Activated naive CD8-positive, alpha-beta T cell treated with anti-CD3 and anti-CD28 coated beads, Interleukin-2, amount 50 U/mL, for 24 hours (primary cell): ENCODE data around the gene TOMM22.

Experiments used
- ATAC-seq: fragments of 150-1000 bp; cut with Tn5 transposase; one replicate; pipeline ENCODE4 v1.10.0; 2021
- DNase-seq: peaks from one replicate; pipeline ENCODE4 v3.0.0; 2021
- H3K27ac Mint-ChIP-seq: one replicate; pipeline ENCODE4 v1.8.0; 2021; ENCODE audit warnings: mild to moderate bottlenecking, mixed read lengths
- H3K27me3 Mint-ChIP-seq: one replicate; pipeline ENCODE4 v1.8.0; 2021; ENCODE audit warnings: mixed read lengths
- H3K36me3 Mint-ChIP-seq: one replicate; pipeline ENCODE4 v1.8.0; 2021; ENCODE audit warnings: low read depth, mixed read lengths
- H3K4me1 Mint-ChIP-seq: one replicate; pipeline ENCODE4 v1.8.0; 2021; ENCODE audit warnings: mixed read lengths
- H3K4me3 Mint-ChIP-seq: one replicate; pipeline ENCODE4 v1.8.0; 2021; ENCODE audit warnings: mild to moderate bottlenecking, moderate library complexity, mixed read lengths
- H3K9me3 Mint-ChIP-seq: one replicate; pipeline ENCODE4 v1.8.0; 2021; ENCODE audit warnings: mixed read lengths

TOMM22 gene

GRCh38 chr22:38731703-38732161 lies 50.0 kb downstream of the TOMM22 start:
- Mint-ChIP-seq H3K27me3 (no peaks in the 10 kb centered on the region), H3K4me3 (no peak overlapping the region), H3K9me3 (no peaks in the 10 kb centered on the region), H3K36me3 (peaks cover 28% of the 10 kb centered on the region), H3K27ac (no peak overlapping the region), H3K4me1 (peaks cover 16% of the 10 kb centered on the region)
- no peak for DNase-seq
- ATAC-seq, result no peak

- Mint-ChIP-seq H3K4me1 (peaks cover 19% of the 10 kb centered on the region), H3K27me3 (no peaks in the 10 kb centered on the region), H3K27ac (peak overlapping the region; percentile 11), H3K36me3 (peaks cover 27% of the 10 kb centered on the region), H3K4me3 (no peak overlapping the region), H3K9me3 (no peaks in the 10 kb centered on the region)
- no peak for ATAC-seq
- DNase-seq, result no peak
Observed at GRCh38 chr22:38732251-38732815, 50.6 kb downstream of the TOMM22 start.

- peak overlapping the region; percentile 71 for H3K27ac Mint-ChIP-seq
- DNase-seq (peak; percentile 65), ATAC-seq (peak; percentile 42)
- no peak overlapping the region for H3K4me3 Mint-ChIP-seq
- H3K9me3 Mint-ChIP-seq, result no peaks in the 10 kb centered on the region
- peaks cover 21% of the 10 kb centered on the region for H3K4me1 Mint-ChIP-seq
- no peaks in the 10 kb centered on the region for H3K27me3 Mint-ChIP-seq
- H3K36me3 Mint-ChIP-seq, result peaks cover 24% of the 10 kb centered on the region
Observed at GRCh38 chr22:38733329-38733723, 51.6 kb downstream of the TOMM22 start.

GRCh38 chr22:38733724-38734381 lies 52.1 kb downstream of the TOMM22 start:
- no peak overlapping the region for H3K4me3 Mint-ChIP-seq
- no peaks in the 10 kb centered on the region for H3K27me3 Mint-ChIP-seq
- H3K36me3 Mint-ChIP-seq, result peaks cover 27% of the 10 kb centered on the region
- H3K27ac Mint-ChIP-seq, result peak overlapping the region; percentile 27
- no peak for ATAC-seq
- H3K9me3 Mint-ChIP-seq, result no peaks in the 10 kb centered on the region
- no peak for DNase-seq
- peaks cover 21% of the 10 kb centered on the region for H3K4me1 Mint-ChIP-seq

GRCh38 chr22:38734421-38735100 lies 52.8 kb downstream of the TOMM22 start:
- H3K27me3 Mint-ChIP-seq, result no peaks in the 10 kb centered on the region
- peaks cover 21% of the 10 kb centered on the region for H3K4me1 Mint-ChIP-seq
- no peak overlapping the region for H3K4me3 Mint-ChIP-seq
- H3K9me3 Mint-ChIP-seq, result no peaks in the 10 kb centered on the region
- no peak for ATAC-seq
- peaks cover 27% of the 10 kb centered on the region for H3K36me3 Mint-ChIP-seq
- no peak for DNase-seq
- H3K27ac Mint-ChIP-seq, result peak overlapping the region; percentile 27
